GM21737 (cell line): ENCODE measurements around the gene LMO7.
"Not testable (repeated sequence)": the region's sequence is repeated elsewhere in the genome, so short reads cannot be mapped to it uniquely, and the experiment has no call there.

Source experiments
- ATAC-seq: cut with Tn5 transposase; IDR thresholded peaks from one replicate; pipeline ENCODE4 v1.9.1; 2021; ENCODE audit warnings: mild to moderate bottlenecking, moderate library complexity; ENCODE audit not compliant: unreplicated experiment

LMO7 gene

GRCh38 chr13:75645141-75645540 is 9.0 kb downstream of the LMO7 start:
- no peak for ATAC-seq

GRCh38 chr13:75647126-75647784 is 11.1 kb downstream of the LMO7 start:
- peak; percentile 82 for ATAC-seq

GRCh38 chr13:75648446-75648845 is 12.3 kb downstream of the LMO7 start:
- no peak for ATAC-seq

GRCh38 chr13:75651013-75651412 is 14.9 kb downstream of the LMO7 start:
- no peak for ATAC-seq

GRCh38 chr13:75652726-75653125 is 16.6 kb downstream of the LMO7 start:
- ATAC-seq: no peak

GRCh38 chr13:75656425-75656989 is 20.4 kb downstream of the LMO7 start:
- no peak for ATAC-seq

- no peak for ATAC-seq
Observed at GRCh38 chr13:75657111-75657510, 21.0 kb downstream of the LMO7 start.

- ATAC-seq: no peak
Observed at GRCh38 chr13:75660694-75661093, 24.6 kb downstream of the LMO7 start.

- ATAC-seq: no peak
Observed at GRCh38 chr13:75661443-75661842, 25.3 kb downstream of the LMO7 start.

- no peak for ATAC-seq
Observed at GRCh38 chr13:75666646-75667351, 30.7 kb downstream of the LMO7 start.

- no peak for ATAC-seq
Observed at GRCh38 chr13:75669706-75670105, 33.6 kb downstream of the LMO7 start.

GRCh38 chr13:75670496-75670895 is 34.4 kb downstream of the LMO7 start:
- no peak for ATAC-seq

GRCh38 chr13:75675421-75675820 is 39.3 kb downstream of the LMO7 start:
- ATAC-seq: no peak

GRCh38 chr13:75679459-75679858 is 43.3 kb downstream of the LMO7 start:
- ATAC-seq: no peak

- not testable (repeated sequence) for ATAC-seq
Observed at GRCh38 chr13:75680251-75680650, 44.1 kb downstream of the LMO7 start.

- no peak for ATAC-seq
Observed at GRCh38 chr13:75682326-75682725, 46.2 kb downstream of the LMO7 start.

- no peak for ATAC-seq
Observed at GRCh38 chr13:75685239-75685697, 49.1 kb downstream of the LMO7 start.

GRCh38 chr13:75687150-75687763 is 51.1 kb downstream of the LMO7 start:
- no peak for ATAC-seq

- ATAC-seq: no peak
Observed at GRCh38 chr13:75689686-75690085, 53.6 kb downstream of the LMO7 start.

GRCh38 chr13:75690607-75691006 is 54.5 kb downstream of the LMO7 start:
- no peak for ATAC-seq

- ATAC-seq: no peak
Observed at GRCh38 chr13:75691183-75691582, 55.1 kb downstream of the LMO7 start.

- ATAC-seq: no peak
Observed at GRCh38 chr13:75693227-75693626, 57.1 kb downstream of the LMO7 start.
